Prostate gland (tissue), 2 donors: ENCODE measurements around the gene KIDINS220. TPM values are rescaled to one million over a fixed set of nuclear protein-coding genes. Genes with fewer than 3 reads are reported as not detected.

Source experiments
- DNase-seq: peaks from one replicate; pipeline ENCODE4 v3.0.0-alpha.2; 2019; ENCODE audit warnings: low spot score
- H3K27ac ChIP-seq, 2 donors: fragments of 200-600 bp; sonication (generic); 2 replicates each; pipeline ENCODE4 v1.5.1; 2017 to 2019
- H3K27me3 ChIP-seq: fragments of 200-600 bp; sonication (generic); replicated peaks from 2 replicates; pipeline ENCODE4 v1.5.1; 2019; ENCODE audit not compliant: insufficient read depth
- H3K36me3 ChIP-seq, 2 donors: fragments of 200-600 bp; sonication (generic); 1 replicate in 1 of 2; 2 replicates in 1 of 2; pipeline versions ENCODE4 v1.5.1 to v1.8.1; 2017 to 2019
- H3K4me1 ChIP-seq: fragments of 200-600 bp; sonication (generic); replicated peaks from 2 replicates; pipeline ENCODE4 v1.5.1; 2019
- H3K4me3 ChIP-seq, 2 donors: fragments of 200-600 bp; sonication (generic); 2 replicates each; pipeline ENCODE4 v1.5.1; 2017 to 2019
- H3K9me3 ChIP-seq: fragments of 200-600 bp; sonication (generic); 2 replicates; pipeline ENCODE4 v1.5.1; 2017
- POLR2A ChIP-seq: fragments of 450-650 bp; IDR thresholded peaks from one replicate; pipeline ENCODE4 v1.6.1; 2016; ENCODE audit warnings: antibody characterized with exemption, mild to moderate bottlenecking
- POLR2AphosphoS5 ChIP-seq: sonication (generic); formaldehyde crosslinking; IDR thresholded peaks from one replicate; pipeline ENCODE4 v1.6.1; 2017; ENCODE audit warnings: antibody characterized with exemption
- WGBS: methylation state at CpG from one replicate; pipeline ENCODE4 v1.1.5; 2018; 5-methylcytosine and 5-hydroxymethylcytosine counted together
- intact Hi-C: fragments of 100-400 bp; cut with DNase I; formaldehyde crosslinking; loops from one replicate; pipeline ENCODE4 v1.14.2; 2022
- total RNA-seq, 2 donors: library from RNA; depleted of rRNA; stranded (reverse); fragments of >200 nt; gene quantifications; one replicate each; pipeline ENCODE4 v1.1.0, GENCODE V29; 2016
- TF ChIP-seq, protein P1 (sequence below), 4 experiments: fragments of 200-600 bp in 2 of 4; fragments of 450-650 bp in 2 of 4; sonication (generic) in 2 of 4; IDR thresholded peaks; 1 replicate in 3 of 4; 2 replicates in 1 of 4; pipeline ENCODE4 v1.5.1; 2016 to 2019; ENCODE audit warnings: antibody characterized with exemption in 4 of 4, mild to moderate bottlenecking in 2 of 4, moderate library complexity in 2 of 4

KIDINS220 gene
- total RNA-seq, 2 donors from 2014 or later: 46.2 to 84.5 TPM

DNA sequence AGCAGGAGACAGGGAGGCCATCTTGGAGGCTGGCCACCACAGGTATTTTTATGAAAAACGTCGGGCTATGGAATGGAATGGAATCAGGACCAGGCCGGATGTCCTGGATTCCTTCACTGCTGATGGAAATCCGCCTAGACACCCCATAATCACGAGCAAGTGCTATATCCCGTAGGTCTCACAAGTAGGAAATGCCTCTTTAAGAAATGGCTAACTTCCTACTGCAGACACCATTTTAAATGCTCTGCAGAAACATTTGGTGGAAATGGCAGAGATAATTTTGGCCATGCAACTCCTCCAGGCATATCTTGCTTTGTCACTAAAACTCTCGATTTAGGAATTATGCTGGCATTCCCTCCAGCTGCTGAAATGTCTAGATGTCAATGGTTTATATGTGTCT, 137.6 kb downstream of the KIDINS220 start:
- H3K4me1 ChIP-seq: no peaks in the 10 kb centered on the region
- no peak for DNase-seq
- no peak overlapping the region for H3K4me3 ChIP-seq
- intact Hi-C loops: no loop called here
- no peaks in the 10 kb centered on the region for H3K9me3 ChIP-seq
- no peak overlapping the region for H3K27ac ChIP-seq
- 88% methylated on average over 7 of the region's 7 CpGs for WGBS
- TF ChIP-seq, protein P1, sequence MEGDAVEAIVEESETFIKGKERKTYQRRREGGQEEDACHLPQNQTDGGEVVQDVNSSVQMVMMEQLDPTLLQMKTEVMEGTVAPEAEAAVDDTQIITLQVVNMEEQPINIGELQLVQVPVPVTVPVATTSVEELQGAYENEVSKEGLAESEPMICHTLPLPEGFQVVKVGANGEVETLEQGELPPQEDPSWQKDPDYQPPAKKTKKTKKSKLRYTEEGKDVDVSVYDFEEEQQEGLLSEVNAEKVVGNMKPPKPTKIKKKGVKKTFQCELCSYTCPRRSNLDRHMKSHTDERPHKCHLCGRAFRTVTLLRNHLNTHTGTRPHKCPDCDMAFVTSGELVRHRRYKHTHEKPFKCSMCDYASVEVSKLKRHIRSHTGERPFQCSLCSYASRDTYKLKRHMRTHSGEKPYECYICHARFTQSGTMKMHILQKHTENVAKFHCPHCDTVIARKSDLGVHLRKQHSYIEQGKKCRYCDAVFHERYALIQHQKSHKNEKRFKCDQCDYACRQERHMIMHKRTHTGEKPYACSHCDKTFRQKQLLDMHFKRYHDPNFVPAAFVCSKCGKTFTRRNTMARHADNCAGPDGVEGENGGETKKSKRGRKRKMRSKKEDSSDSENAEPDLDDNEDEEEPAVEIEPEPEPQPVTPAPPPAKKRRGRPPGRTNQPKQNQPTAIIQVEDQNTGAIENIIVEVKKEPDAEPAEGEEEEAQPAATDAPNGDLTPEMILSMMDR (IDR thresholded peaks at IDR 0.05): no peak
- TF ChIP-seq POLR2AphosphoS5 (no peak), POLR2A (no peak)
- no peaks in the 10 kb centered on the region for H3K27me3 ChIP-seq
- H3K36me3 ChIP-seq: no peaks in the 10 kb centered on the region

DNA sequence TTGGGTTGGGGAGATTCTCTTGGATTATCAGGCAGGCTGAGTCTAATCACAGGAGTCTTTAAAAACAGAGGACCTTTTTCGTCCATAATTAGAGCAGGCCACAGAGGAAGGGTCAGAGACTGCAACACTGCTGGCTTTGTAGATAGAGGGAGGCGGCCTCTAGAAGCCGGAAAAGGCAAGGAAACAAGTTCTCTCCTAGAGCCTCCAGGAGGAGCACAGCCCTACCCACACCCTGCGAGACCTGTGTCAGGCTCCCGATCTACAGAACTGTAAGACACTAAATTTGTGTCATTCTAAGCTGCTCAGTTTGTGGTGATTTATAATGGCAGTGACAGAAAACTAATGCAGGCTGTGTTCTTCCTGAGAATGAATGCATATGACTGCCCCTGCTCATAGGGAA, 140.2 kb downstream of the KIDINS220 start:
- WGBS: 87% methylated on average over 5 of the region's 5 CpGs
- Histone ChIP-seq H3K36me3 (no peaks in the 10 kb centered on the region), H3K4me3 (no peak overlapping the region), H3K4me1 (no peaks in the 10 kb centered on the region), H3K27ac (no peak overlapping the region), H3K9me3 (no peaks in the 10 kb centered on the region), H3K27me3 (no peaks in the 10 kb centered on the region)
- no peak for DNase-seq
- intact Hi-C loops: no loop called here
- TF ChIP-seq, protein P1 (IDR thresholded peaks at IDR 0.05): no peak
- TF ChIP-seq POLR2A (no peak), POLR2AphosphoS5 (no peak)

DNA sequence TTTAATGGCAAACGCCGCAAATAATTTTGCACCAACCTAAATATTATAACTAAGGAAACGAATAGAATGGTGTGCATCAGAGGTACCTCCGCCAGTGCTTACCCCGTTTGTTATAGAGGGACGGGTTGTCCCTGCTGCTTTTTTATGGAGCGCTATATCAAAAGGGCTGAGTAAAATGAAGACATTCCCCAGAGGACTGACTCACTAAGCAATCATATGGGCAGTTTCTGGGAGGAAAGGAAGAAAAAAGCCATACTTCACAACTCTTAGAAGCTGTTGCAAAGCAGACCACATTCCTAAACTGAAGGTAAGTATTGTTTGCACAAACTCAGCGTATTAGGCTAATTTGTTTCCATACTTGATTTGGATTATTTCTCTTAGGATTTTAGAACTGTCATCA, 142.7 kb downstream of the KIDINS220 start:
- Histone ChIP-seq H3K9me3 (no peaks in the 10 kb centered on the region), H3K4me3 (no peak overlapping the region), H3K36me3 (no peaks in the 10 kb centered on the region), H3K4me1 (no peaks in the 10 kb centered on the region), H3K27ac (no peak overlapping the region), H3K27me3 (no peaks in the 10 kb centered on the region)
- TF ChIP-seq POLR2AphosphoS5: no peak
- no peak for TF ChIP-seq POLR2A
- TF ChIP-seq, protein P1 (IDR thresholded peaks at IDR 0.05): no peak
- 79% methylated on average over 8 of the region's 8 CpGs for WGBS
- no peak for DNase-seq
- intact Hi-C loops: no loop called here

DNA sequence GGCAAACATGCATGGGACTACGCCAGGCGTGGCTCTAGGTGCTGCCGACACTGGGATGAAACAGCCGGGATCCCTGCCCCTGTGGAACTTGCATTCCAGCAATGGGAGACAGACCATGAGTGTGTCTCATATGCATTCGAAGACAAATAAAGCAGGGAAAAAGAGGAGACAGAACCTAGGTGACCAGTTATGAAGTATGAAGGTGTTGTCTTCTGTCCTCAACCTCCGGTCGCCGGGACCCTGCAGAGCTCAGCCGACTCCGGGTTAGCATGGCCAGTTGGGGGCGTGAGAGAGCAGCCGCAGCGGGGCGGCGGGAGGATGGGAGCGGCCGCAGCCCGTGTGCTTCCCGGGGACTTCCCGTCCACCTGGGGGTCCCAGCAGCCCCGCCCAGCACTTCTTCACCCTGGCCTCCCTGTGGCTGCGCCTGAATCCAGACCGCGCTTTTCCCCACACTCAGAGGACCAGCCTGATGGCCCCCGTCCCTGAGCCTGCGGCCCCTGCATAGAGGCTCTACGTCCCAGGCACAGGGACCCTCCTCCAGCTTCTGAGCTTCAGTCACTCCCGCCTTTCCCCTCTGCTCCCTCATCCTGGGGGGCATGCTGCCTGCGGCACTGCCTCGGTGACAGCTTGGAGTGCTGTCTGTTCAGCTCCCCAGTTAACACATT, 144.1 kb downstream of the KIDINS220 start:
- Histone ChIP-seq H3K4me3 (no peak overlapping the region), H3K36me3 (no peaks in the 10 kb centered on the region), H3K4me1 (no peaks in the 10 kb centered on the region), H3K27ac (no peak overlapping the region), H3K9me3 (no peaks in the 10 kb centered on the region), H3K27me3 (no peaks in the 10 kb centered on the region)
- 30% methylated on average over 30 of the region's 30 CpGs for WGBS
- no peak for DNase-seq
- no peak for TF ChIP-seq POLR2AphosphoS5
- TF ChIP-seq, protein P1 (IDR thresholded peaks at IDR 0.05): peak in 3 of 4 experiments; percentile 27 to 48 (median 28)
- intact Hi-C loops: no loop called here

DNA sequence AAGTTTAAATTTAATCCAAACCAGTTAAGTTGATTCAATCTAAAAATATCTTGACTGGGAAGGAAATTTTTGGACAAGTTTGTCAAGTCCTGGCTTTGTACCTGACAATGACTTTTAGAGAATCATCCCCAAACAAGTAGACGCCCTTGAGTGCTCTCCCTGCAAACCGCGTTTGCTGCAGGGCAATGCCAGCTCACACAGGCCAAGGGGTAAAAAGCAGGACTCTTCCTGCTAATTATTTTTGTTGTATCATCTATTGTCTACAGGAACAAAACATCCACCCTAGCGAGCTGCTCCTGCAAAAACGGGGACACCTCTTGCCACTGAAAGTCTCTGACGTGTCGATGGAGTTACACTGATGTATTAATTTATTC, 144.6 kb downstream of the KIDINS220 start:
- Histone ChIP-seq H3K4me1 (no peaks in the 10 kb centered on the region), H3K4me3 (no peak overlapping the region), H3K27me3 (no peaks in the 10 kb centered on the region), H3K27ac (no peak overlapping the region), H3K36me3 (no peaks in the 10 kb centered on the region), H3K9me3 (no peaks in the 10 kb centered on the region)
- DNase-seq: no peak
- WGBS: 57% methylated on average over 7 of the region's 7 CpGs
- intact Hi-C loops: no loop called here
- TF ChIP-seq, protein P1 (IDR thresholded peaks at IDR 0.05): no peak
- TF ChIP-seq POLR2AphosphoS5 (no peak), POLR2A (no peak)
